Thoracic aorta (tissue), 2 donors: Measurements from ENCODE around the gene PXDN. TPM values are rescaled to one million over a fixed set of nuclear protein-coding genes. Genes with fewer than 3 reads are reported as not detected.

ENCODE experiments used
- ATAC-seq: fragments of 150-250 bp; one replicate; pipeline ENCODE4 v1.8.0; 2017; ENCODE audit warnings: low read depth; ENCODE audit not compliant: insufficient number of reproducible peaks, low FRiP score
- DNase-seq: peaks from one replicate; pipeline ENCODE4 v3.0.0-alpha.2; 2020; ENCODE audit warnings: low spot score
- H3K27ac ChIP-seq, 2 donors: fragments of 200-600 bp; sonication (generic); 1 replicate in 1 of 2; 2 replicates in 1 of 2; pipeline ENCODE4 v1.5.1; 2016; ENCODE audit warnings: mild to moderate bottlenecking in 2 of 2, moderate library complexity in 2 of 2
- H3K27me3 ChIP-seq: fragments of 200-600 bp; sonication (generic); replicated peaks from 2 replicates; pipeline ENCODE4 v1.6.0; 2016; ENCODE audit warnings: mild to moderate bottlenecking; ENCODE audit not compliant: insufficient read depth
- H3K36me3 ChIP-seq: fragments of 200-600 bp; sonication (generic); one replicate; pipeline ENCODE4 v1.5.1; 2016
- H3K4me1 ChIP-seq, 2 donors: fragments of 200-600 bp; sonication (generic); 1 replicate in 1 of 2; 2 replicates in 1 of 2; pipeline versions ENCODE4 v1.5.1 to v1.6.0; 2016; ENCODE audit warnings: low read depth in 2 of 2, mild to moderate bottlenecking in 1 of 2; ENCODE audit not compliant: control insufficient read depth in 1 of 2
- H3K4me3 ChIP-seq: fragments of 200-600 bp; sonication (generic); 2 replicates; pipeline ENCODE4 v1.5.1; 2016; ENCODE audit warnings: mild to moderate bottlenecking
- H3K9me3 ChIP-seq: fragments of 200-600 bp; sonication (generic); 2 replicates; pipeline ENCODE4 v1.5.1; 2016
- total RNA-seq, 2 donors: library from RNA; depleted of rRNA; stranded (reverse); fragments of >200 nt; gene quantifications; one replicate each; pipeline versions ENCODE4 v1.1.0 to v1.2.3, GENCODE V29; 2016
- TF ChIP-seq, protein P1 (sequence below): fragments of 200-600 bp; sonication (generic); IDR thresholded peaks from one replicate; pipeline ENCODE4 v1.5.1; 2019; ENCODE audit warnings: antibody characterized with exemption

PXDN gene
- total RNA-seq, 2 donors from 2014 or later = 97.5 to 114 TPM

DNA sequence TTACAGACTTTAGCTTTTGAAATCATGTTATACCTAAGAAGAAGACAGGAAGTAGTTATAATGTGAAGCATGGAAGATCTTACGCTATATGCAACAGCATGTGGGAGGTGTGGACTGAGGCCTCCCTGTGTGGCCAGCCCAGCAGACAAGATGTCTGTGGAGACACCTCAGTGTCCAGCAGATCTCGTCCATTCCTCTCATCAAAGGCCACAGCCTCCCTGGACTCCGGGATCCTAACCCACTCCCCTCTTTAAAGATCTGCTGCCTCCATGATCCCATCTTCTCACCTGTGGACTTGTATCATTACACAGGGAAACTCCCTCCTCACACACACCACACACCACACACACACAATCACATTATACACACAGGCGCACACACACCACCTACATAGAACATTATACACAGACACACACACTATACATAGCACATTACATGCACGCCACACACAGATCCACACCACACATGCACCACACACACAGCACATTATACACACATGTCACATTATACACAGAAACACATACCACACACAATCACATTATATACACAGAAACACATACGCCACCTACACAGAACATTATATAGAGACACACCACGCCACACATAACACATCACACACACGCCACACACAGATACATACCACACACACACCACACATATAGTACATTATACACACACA lies 89.5 kb downstream of the PXDN start:
- Histone ChIP-seq H3K4me3 (no peak overlapping the region), H3K9me3 (no peaks in the 10 kb centered on the region), H3K4me1 (peaks cover 47 to 85% of the 10 kb centered on the region in 2 donors), H3K27ac (peak overlapping the region; percentile 94 to 95), H3K36me3 (peaks cover 3% of the 10 kb centered on the region), H3K27me3 (no peaks in the 10 kb centered on the region)
- TF ChIP-seq, protein P1, sequence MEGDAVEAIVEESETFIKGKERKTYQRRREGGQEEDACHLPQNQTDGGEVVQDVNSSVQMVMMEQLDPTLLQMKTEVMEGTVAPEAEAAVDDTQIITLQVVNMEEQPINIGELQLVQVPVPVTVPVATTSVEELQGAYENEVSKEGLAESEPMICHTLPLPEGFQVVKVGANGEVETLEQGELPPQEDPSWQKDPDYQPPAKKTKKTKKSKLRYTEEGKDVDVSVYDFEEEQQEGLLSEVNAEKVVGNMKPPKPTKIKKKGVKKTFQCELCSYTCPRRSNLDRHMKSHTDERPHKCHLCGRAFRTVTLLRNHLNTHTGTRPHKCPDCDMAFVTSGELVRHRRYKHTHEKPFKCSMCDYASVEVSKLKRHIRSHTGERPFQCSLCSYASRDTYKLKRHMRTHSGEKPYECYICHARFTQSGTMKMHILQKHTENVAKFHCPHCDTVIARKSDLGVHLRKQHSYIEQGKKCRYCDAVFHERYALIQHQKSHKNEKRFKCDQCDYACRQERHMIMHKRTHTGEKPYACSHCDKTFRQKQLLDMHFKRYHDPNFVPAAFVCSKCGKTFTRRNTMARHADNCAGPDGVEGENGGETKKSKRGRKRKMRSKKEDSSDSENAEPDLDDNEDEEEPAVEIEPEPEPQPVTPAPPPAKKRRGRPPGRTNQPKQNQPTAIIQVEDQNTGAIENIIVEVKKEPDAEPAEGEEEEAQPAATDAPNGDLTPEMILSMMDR = no peak
- ATAC-seq (no peak), DNase-seq (no peak)

DNA sequence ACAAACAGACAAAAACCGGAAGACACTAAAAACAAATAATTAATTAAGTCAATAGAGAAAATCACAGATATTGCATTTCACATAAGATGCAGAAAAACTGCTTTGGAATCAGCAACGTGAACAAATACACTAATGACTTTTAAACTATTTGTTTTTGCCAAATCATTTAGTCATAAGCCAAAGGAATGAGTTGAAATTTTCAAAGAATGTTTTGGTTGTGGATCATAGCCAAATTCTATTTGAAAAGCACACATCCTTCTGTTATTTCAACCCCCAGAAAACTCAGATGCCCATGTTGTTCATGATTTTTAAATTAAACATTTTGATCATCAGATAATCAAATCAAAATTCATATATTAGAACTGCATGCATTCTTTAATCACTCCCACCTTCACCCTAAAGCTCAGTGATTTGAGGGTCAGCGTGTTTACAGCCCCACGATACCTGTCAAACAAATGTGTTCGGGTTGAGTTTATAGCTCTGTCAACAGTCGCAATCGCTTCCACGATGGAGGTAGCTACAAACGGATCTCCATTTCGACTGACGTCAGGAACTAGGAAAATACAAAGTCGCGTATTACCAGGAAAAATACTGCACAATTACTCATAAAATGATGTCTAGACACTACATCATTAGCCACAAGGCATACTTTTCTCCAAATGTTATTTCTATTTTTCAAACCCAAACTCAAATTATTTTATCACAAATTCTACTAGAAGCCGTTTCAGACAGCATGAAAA lies 90.2 kb downstream of the PXDN start:
- Histone ChIP-seq H3K4me1 (peaks cover 47 to 86% of the 10 kb centered on the region in 2 donors), H3K9me3 (no peaks in the 10 kb centered on the region), H3K27me3 (no peaks in the 10 kb centered on the region), H3K27ac (peak overlapping the region; percentile 94 to 95), H3K4me3 (peak overlapping the region; percentile 43), H3K36me3 (peaks cover under 1% of the 10 kb centered on the region)
- TF ChIP-seq, protein P1 = no peak
- ATAC-seq = peak; percentile 47
- no peak for DNase-seq

DNA sequence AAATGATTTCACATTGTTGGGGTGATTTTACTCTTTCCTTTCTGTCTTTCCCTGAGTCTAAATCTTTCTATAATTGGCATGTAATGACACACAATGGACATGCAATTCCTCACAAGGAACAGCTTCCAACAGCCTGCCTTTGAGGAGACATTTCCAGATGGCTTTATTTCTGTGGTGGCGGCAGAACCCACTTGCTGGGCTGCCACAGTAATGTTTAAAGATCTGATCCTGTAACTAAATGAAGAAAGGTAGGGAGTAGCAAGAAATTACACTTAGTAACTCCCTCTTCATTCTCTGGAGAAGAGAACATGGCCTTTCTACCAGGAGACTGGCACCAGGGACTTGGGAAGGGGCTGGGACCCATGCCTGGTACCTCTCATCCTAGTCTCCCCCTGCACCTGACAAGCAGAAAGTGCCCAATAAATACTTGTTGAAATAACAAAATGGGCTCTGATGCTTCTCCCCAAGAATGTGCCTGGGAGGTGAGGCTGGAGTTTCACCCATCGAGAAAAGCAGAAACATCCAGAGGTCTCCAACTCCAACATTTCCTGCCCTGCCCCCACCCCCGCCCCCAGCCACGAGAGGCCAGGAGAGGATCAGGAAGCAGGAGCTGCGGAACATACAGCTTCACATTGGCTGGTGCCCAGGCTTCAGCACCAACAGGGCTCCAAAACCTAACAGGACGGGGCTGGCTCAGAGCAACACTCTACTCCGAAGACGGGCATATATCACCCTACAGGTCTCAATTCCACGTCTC lies 92.1 kb downstream of the PXDN start:
- ATAC-seq (no peak), DNase-seq (no peak)
- peak overlapping the region; percentile 23 for H3K4me3 ChIP-seq
- TF ChIP-seq, protein P1 = no peak
- no peaks in the 10 kb centered on the region for H3K27me3 ChIP-seq
- no peaks in the 10 kb centered on the region for H3K9me3 ChIP-seq
- H3K27ac ChIP-seq = peak overlapping the region; percentile 94 to 95
- peaks cover 20% of the 10 kb centered on the region for H3K36me3 ChIP-seq
- peaks cover 47 to 75% of the 10 kb centered on the region in 2 donors for H3K4me1 ChIP-seq

DNA sequence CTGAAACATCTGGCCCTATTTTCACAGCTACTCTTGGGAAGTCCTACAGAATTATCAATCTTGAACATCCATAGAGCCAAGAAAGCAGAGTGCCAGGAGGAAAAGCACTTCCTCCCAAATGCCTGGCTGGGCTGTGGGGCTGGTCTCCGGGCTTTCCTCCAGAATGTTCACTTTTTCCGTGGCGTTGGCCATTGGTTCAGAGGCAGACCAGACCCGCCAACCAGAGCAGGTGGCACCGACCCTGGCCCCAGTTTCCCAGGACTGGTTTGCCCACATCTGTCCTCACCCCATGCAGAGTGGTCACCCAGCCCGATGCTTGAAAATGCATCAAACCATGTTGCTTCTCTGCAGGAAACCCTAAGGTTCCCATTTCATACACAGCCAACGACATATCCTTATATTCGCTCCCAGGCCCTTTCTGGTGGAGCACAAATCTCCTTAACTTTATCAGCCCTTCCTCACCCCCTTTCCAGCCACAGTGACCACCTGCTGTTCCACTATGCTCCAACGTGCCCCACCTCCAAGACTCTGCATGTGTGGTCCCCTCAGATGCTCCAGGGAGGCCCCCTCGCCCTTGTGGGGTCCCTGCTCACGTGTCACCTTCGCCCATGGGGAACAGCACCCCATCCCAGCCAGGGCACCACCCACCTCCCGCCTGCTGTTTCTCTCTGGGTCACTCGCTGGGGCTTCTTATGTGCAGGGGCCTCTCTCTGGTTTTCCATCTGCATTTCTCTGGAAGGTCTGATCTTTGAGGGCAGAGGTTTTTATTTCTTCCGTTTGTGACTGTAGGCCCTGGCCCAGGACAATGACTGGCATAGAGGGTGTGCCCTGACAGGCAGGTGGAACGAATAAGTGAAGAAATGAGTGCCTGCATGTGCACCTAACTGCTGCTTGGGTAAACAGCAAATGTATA lies 92.9 kb downstream of the PXDN start:
- H3K27ac ChIP-seq = peak overlapping the region; percentile 94 to 95
- H3K36me3 ChIP-seq = peaks cover 20% of the 10 kb centered on the region
- H3K27me3 ChIP-seq = no peaks in the 10 kb centered on the region
- TF ChIP-seq, protein P1 = no peak
- H3K4me1 ChIP-seq = peaks cover 43 to 67% of the 10 kb centered on the region in 2 donors
- H3K4me3 ChIP-seq = no peak overlapping the region
- ATAC-seq = no peak
- no peaks in the 10 kb centered on the region for H3K9me3 ChIP-seq
- DNase-seq = no peak
